GM12874 (cell line): Measurements from ENCODE around the gene AKAP8L.

Experiments used
- CTCF ChIP-seq: IDR thresholded peaks from 2 replicates; pipeline ENCODE4 v1.5.1; 2011; ENCODE audit warnings: low read depth, mild to moderate bottlenecking, control low read depth, low read length, moderate library complexity; ENCODE audit not compliant: insufficient read depth

AKAP8L gene

DNA sequence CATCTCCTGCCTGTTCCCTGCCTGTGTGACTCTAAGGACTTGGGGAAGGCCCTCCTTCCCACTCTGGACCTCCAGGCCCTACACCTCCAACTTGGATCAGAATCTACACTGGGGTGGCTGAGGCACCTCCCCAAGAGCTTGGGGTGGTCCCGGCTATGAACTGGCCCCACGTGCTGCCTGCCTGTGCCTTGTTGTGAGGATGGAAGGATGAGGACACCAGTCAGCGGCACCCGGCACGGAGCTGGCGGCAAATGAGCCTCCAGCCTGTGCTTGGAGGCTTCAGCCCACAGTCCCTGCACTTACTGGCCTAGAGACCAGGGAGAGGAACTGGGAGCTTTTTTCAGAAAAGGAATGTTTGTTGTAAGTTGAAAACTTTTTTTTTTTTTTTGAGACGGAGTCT, 47.7 kb downstream of the AKAP8L start:
- no peak for TF ChIP-seq CTCF

- no peak for TF ChIP-seq CTCF
Measured at GRCh38 chr19:15369594-15369891, 49.2 kb downstream of the AKAP8L start.

DNA sequence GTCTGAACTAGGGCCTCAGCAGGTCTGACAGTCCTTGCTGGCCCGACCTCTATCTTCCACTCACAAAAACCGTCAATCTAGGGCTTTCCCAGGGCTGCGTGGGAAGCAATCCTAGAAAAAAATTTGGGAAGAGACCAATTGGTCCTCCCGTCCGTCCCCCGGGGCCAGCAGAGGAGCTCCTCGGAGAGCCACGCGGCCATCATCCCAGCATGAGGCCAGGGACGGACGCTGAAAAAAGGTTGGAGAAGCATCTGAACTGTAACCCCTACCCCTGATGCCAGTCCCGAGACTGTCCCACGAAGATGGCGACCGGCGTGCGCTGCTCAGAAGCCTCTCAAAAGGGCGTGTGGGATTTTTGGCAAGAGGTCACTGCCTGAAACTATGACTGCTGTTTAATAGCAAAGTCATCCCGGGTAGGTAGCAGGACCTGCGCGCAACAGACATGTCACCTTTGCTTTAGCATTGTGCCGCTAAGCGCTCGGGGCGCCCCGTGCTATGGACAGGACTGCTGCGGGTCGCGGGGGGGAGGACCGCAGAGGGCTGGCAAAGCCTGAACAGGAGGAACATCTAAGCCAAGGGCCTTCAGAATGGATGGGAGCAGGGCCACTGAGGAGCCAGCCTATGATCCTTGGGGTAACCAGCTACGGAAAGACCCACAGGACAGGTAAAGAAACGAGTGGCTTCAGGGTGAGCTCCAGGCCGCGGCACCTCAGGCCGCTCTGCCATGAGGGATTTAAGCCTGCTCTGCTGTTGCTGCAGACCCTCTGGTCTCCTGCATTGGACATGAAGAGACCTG, 49.8 kb downstream of the AKAP8L start:
- TF ChIP-seq CTCF, result no peak

DNA sequence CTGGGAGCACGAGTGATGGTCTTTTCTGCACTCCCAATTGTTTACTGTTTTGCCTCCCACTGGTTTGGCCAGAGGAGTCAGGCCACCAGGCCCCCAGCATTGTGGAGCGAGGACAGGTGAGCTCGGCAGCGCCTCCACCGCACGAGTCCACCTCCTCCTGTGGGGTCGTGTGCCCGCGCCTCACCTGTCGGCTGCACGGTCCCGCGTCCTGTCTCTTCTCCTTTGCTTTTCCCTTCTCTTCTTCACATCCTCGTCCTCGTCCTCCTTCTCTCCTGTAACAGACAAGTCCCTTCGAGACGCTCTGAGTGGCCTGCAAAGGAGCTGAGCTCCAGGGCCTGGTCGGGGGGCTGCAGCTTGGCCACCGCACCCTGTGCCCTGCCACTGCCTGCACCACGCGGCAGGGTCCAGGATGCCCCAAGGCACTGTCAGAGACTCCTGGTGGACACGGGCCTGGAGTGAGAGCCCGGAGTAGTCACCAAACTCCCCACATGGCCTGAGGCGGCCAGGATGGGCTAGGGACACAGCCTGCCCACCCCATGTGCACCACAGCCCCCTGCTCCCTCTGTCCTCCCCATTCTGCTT, 50.6 kb downstream of the AKAP8L start:
- TF ChIP-seq CTCF, result no peak

DNA sequence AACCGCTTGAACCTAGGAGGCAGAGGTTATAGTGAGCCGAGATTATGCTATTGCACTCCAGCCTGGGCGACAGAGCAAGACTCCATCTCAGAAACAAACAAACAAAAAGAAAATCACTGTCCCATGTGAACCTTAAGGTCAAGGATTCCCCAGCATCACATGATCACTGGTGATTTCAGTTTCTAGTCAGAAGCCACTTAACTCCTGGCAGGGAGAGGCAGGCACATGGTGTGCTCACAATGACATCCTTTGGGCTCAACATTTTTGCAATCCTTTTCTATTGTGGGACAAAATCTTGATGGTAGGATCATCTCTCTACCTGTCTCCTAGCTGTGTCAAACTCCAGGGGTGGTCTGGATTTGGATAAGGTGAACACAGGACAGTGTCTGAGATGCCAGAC, 51.3 kb downstream of the AKAP8L start:
- no peak for TF ChIP-seq CTCF

GRCh38 chr19:15365264-15365663, 53.5 kb downstream of the AKAP8L start:
- TF ChIP-seq CTCF, result no peak

- TF ChIP-seq CTCF, result no peak
Measured at GRCh38 chr19:15358918-15359317, 59.9 kb downstream of the AKAP8L start.
